H1 (cell line): ENCODE measurements around the gene ETFB. TPM values are rescaled to one million over a fixed set of nuclear protein-coding genes. Genes with fewer than 3 reads are reported as not detected.

Experiments used
- CTCF ChIA-PET: fragments of 300-600 bp; sonication (Branson Sonifier 250); formaldehyde crosslinking; loops from one replicate; lab custom pipeline; 2021; ENCODE audit not compliant: partially characterized antibody; lab: Charles Lee
- POLR2A ChIA-PET: fragments of 300-600 bp; sonication (Branson Sonifier 250); formaldehyde crosslinking; loops from one replicate; lab custom pipeline; 2021; ENCODE audit warnings: inconsistent platforms; ENCODE audit not compliant: partially characterized antibody; lab: Charles Lee
- DNase-seq, 2 experiments: peaks; one replicate each; pipeline versions ENCODE4 v3.0.0 to v3.0.0-alpha.2; 2010 to 2022; ENCODE audit warnings: low spot score in 2 of 2, low read depth in 1 of 2, mixed read lengths in 1 of 2
- FAIRE-seq: peaks from 2 replicates; lab custom pipeline; 2011; peaks lifted over from hg19 to GRCh38; lab: Jason Lieb, UNC
- H2AFZ ChIP-seq: 2 replicates; pipeline ENCODE4 v1.8.1; 2012; ENCODE audit warnings: low read length, inconsistent platforms
- H2AK5ac ChIP-seq: 2 replicates; pipeline ENCODE4 v1.6.1; 2013; ENCODE audit warnings: low read depth, low read length
- H2BK120ac ChIP-seq: replicated peaks from 2 replicates; pipeline ENCODE3; 2013; ENCODE audit warnings: low read depth, low read length, inconsistent platforms
- H2BK12ac ChIP-seq: 2 replicates; pipeline ENCODE4 v1.6.1; 2013; ENCODE audit warnings: low read depth, low read length
- H2BK15ac ChIP-seq: 2 replicates; pipeline ENCODE4 v1.6.1; 2013; ENCODE audit warnings: low read length
- H2BK20ac ChIP-seq: 2 replicates; pipeline ENCODE4 v1.6.1; 2013; ENCODE audit warnings: low read length
- H2BK5ac ChIP-seq: 2 replicates; pipeline ENCODE4 v1.6.1; 2013; ENCODE audit warnings: low read depth, low read length
- H3K14ac ChIP-seq: 2 replicates; pipeline ENCODE4 v1.6.1; 2013; ENCODE audit warnings: inconsistent platforms; ENCODE audit not compliant: insufficient read length
- H3K18ac ChIP-seq: 2 replicates; pipeline ENCODE4 v1.6.1; 2013; ENCODE audit warnings: low read length; ENCODE audit errors: extremely low read depth
- H3K23ac ChIP-seq: 2 replicates; pipeline ENCODE4 v1.6.1; 2013; ENCODE audit warnings: inconsistent platforms; ENCODE audit not compliant: insufficient read length
- H3K23me2 ChIP-seq: 2 replicates; pipeline ENCODE4 v1.6.1; 2013; ENCODE audit warnings: low read depth, low read length
- H3K27ac ChIP-seq: 2 replicates; pipeline ENCODE4 v1.6.1; 2011; ENCODE audit warnings: low read depth, low read length, inconsistent platforms
- H3K27me3 ChIP-seq, 4 experiments: replicated peaks in 1 of 4; 1 replicate in 1 of 4; 2 replicates in 3 of 4; pipeline versions ENCODE4 v1.6.1 to v1.8.1; 2011 to 2013; ENCODE audit warnings: low read length in 3 of 4, mild to moderate bottlenecking in 3 of 4, inconsistent platforms in 2 of 4, mixed read lengths in 2 of 4, moderate library complexity in 1 of 4; ENCODE audit not compliant: control insufficient read depth in 3 of 4, insufficient read depth in 3 of 4; ENCODE audit errors: extremely low read depth in 1 of 4
- H3K36me3 ChIP-seq, 4 experiments: 2 replicates each; pipeline versions ENCODE4 v1.6.1 to v1.8.1; 2011 to 2013; ENCODE audit warnings: mild to moderate bottlenecking in 4 of 4, low read length in 3 of 4, moderate library complexity in 2 of 4, control low read depth in 1 of 4, inconsistent platforms in 1 of 4; ENCODE audit not compliant: insufficient read depth in 4 of 4, control insufficient read depth in 2 of 4
- H3K4ac ChIP-seq: replicated peaks from 2 replicates; pipeline ENCODE3; 2013; ENCODE audit warnings: low read length, low read depth, mixed read lengths, inconsistent platforms; ENCODE audit not compliant: insufficient read length
- H3K4me1 ChIP-seq, 4 experiments: replicated peaks in 1 of 4; 1 replicate in 1 of 4; 2 replicates in 3 of 4; pipeline versions ENCODE4 v1.6.1 to v1.8.1; 2011 to 2013; ENCODE audit warnings: low read length in 3 of 4, inconsistent platforms in 2 of 4, mixed read lengths in 1 of 4; ENCODE audit not compliant: insufficient read depth in 4 of 4, control insufficient read depth in 3 of 4
- H3K4me2 ChIP-seq, 2 experiments: 2 replicates each; pipeline versions ENCODE4 v1.6.1 to v1.8.1; 2011 to 2013; ENCODE audit warnings: low read depth in 2 of 2, low read length in 2 of 2, control low read depth in 1 of 2, inconsistent platforms in 1 of 2, mild to moderate bottlenecking in 1 of 2; ENCODE audit not compliant: insufficient read depth in 1 of 2
- H3K4me3 ChIP-seq, 4 experiments: fragments of 200-600, 300-600 bp in 1 of 4; sonication (generic), shearing (Covaris generic), sonication (Bioruptor Twin) in 1 of 4; 2 replicates each; pipeline versions ENCODE4 v1.5.1 to v1.8.1; 2011 to 2016; ENCODE audit warnings: low read length in 4 of 4, low read depth in 3 of 4, control low read depth in 2 of 4, inconsistent platforms in 2 of 4, mild to moderate bottlenecking in 2 of 4, mixed read lengths in 1 of 4, moderate library complexity in 1 of 4; ENCODE audit not compliant: insufficient read depth in 2 of 4; ENCODE audit errors: extremely low read depth in 1 of 4
- H3K56ac ChIP-seq: replicated peaks from 2 replicates; pipeline ENCODE3; 2013; ENCODE audit warnings: low read depth, mild to moderate bottlenecking, mixed read lengths, low read length, inconsistent platforms; ENCODE audit not compliant: insufficient read length
- H3K79me1 ChIP-seq: 2 replicates; pipeline ENCODE4 v1.6.1; 2013; ENCODE audit warnings: low read depth, low read length, control low read depth
- H3K79me2 ChIP-seq, 2 experiments: 2 replicates each; pipeline versions ENCODE4 v1.6.1 to v1.8.1; 2012 to 2013; ENCODE audit warnings: low read length in 2 of 2, mild to moderate bottlenecking in 2 of 2, inconsistent platforms in 1 of 2; ENCODE audit not compliant: insufficient read depth in 2 of 2, control insufficient read depth in 1 of 2
- H3K9ac ChIP-seq, 4 experiments: replicated peaks in 1 of 4; 1 replicate in 1 of 4; 2 replicates in 3 of 4; pipeline versions ENCODE4 v1.6.1 to v1.8.1; 2011 to 2013; ENCODE audit warnings: low read depth in 3 of 4, low read length in 3 of 4, control low read depth in 2 of 4, mild to moderate bottlenecking in 2 of 4, moderate library complexity in 2 of 4, inconsistent platforms in 1 of 4; ENCODE audit errors: extremely low read depth in 1 of 4
- H3K9me3 ChIP-seq, 2 experiments: 2 replicates each; pipeline versions ENCODE4 v1.6.1 to v1.8.1; 2012 to 2013; ENCODE audit warnings: mild to moderate bottlenecking in 2 of 2, moderate library complexity in 2 of 2, control low read depth in 1 of 2, inconsistent platforms in 1 of 2, low read depth in 1 of 2, low read length in 1 of 2, mixed read lengths in 1 of 2; ENCODE audit not compliant: insufficient read depth in 2 of 2
- H4K20me1 ChIP-seq, 2 experiments: replicated peaks in 1 of 2; 2 replicates each; pipeline versions ENCODE3 to v1.8.1; 2011 to 2013; ENCODE audit warnings: inconsistent platforms in 2 of 2, low read length in 2 of 2, mild to moderate bottlenecking in 1 of 2; ENCODE audit not compliant: insufficient read depth in 2 of 2, control insufficient read depth in 1 of 2
- H4K5ac ChIP-seq: 2 replicates; pipeline ENCODE4 v1.6.1; 2013; ENCODE audit warnings: low read length, low read depth, mixed read lengths, inconsistent platforms; ENCODE audit not compliant: insufficient read length
- H4K8ac ChIP-seq: 2 replicates; pipeline ENCODE4 v1.8.0; 2013; ENCODE audit warnings: mild to moderate bottlenecking, moderate library complexity, low read length, inconsistent platforms; ENCODE audit not compliant: insufficient read depth; ENCODE audit errors: extremely low read depth
- H4K91ac ChIP-seq: replicated peaks from 2 replicates; pipeline ENCODE3; 2013; ENCODE audit warnings: low read length, mixed read lengths, inconsistent platforms; ENCODE audit not compliant: insufficient read length
- JUN ChIP-seq: IDR thresholded peaks from 2 replicates; pipeline ENCODE4 v1.6.1; 2011; ENCODE audit warnings: low read depth, mild to moderate bottlenecking, improper control_type of control experiment, low read length
- JUND ChIP-seq: IDR thresholded peaks from 2 replicates; pipeline ENCODE4 v1.6.1; 2011; ENCODE audit warnings: mild to moderate bottlenecking, improper control_type of control experiment, low read length
- KDM4A ChIP-seq: IDR thresholded peaks from one replicate; pipeline ENCODE4 v1.7.1; 2012; ENCODE audit warnings: low read depth, mild to moderate bottlenecking, moderate library complexity, low read length, inconsistent platforms; ENCODE audit not compliant: severe bottlenecking
- PHF8 ChIP-seq: fragments of 200-600 bp; sonication (generic); conservative IDR thresholded peaks from 2 replicates; pipeline ENCODE4 v1.7.1; 2012; ENCODE audit warnings: low read depth, mild to moderate bottlenecking, inconsistent platforms, low read length, moderate library complexity
- SIN3A ChIP-seq, 2 experiments: IDR thresholded peaks in 1 of 2; conservative IDR thresholded peaks in 1 of 2; 2 replicates each; pipeline ENCODE4 v1.6.1; 2011 to 2012; ENCODE audit warnings: low read length in 2 of 2, improper control_type of control experiment in 1 of 2, low read depth in 1 of 2, mild to moderate bottlenecking in 1 of 2
- SIX5 ChIP-seq: IDR thresholded peaks from 2 replicates; pipeline ENCODE4 v1.6.1; 2011; ENCODE audit warnings: mild to moderate bottlenecking, low read depth, low read length
- SP4 ChIP-seq: IDR thresholded peaks from 2 replicates; pipeline ENCODE4 v1.6.1; 2012; ENCODE audit warnings: low read length, inconsistent platforms
- SUZ12 ChIP-seq: fragments of 200-600 bp; sonication (generic); IDR thresholded peaks from 2 replicates; pipeline ENCODE4 v1.6.1; 2012; ENCODE audit warnings: mild to moderate bottlenecking, inconsistent platforms, low read length, moderate library complexity, mixed read lengths
- TAF1 ChIP-seq: IDR thresholded peaks from 2 replicates; pipeline ENCODE4 v1.6.1; 2011; ENCODE audit warnings: mild to moderate bottlenecking, low read depth, low read length
- TEAD4 ChIP-seq: IDR thresholded peaks from 2 replicates; pipeline ENCODE4 v1.6.1; 2012; ENCODE audit warnings: low read depth, low read length, inconsistent platforms, mixed read lengths
- WGBS, 2 experiments: shearing (Covaris generic) in 1 of 2; methylation state at CpG; one replicate each; pipeline versions ENCODE4 v1.1.6 to v1.1.7; 2013 to 2015; ENCODE audit warnings: low lambda C conversion rate in 2 of 2, mixed read lengths in 2 of 2, inconsistent platforms in 1 of 2, low coverage in 1 of 2, missing lambda C conversion rate in 1 of 2; ENCODE audit not compliant: insufficient replicate concordance in 2 of 2, insufficient coverage in 1 of 2, insufficient read length in 1 of 2; ENCODE audit errors: extremely low coverage in 1 of 2, missing lambda C conversion rate in 1 of 2; 5-methylcytosine and 5-hydroxymethylcytosine counted together
- polyA plus RNA-seq, 7 experiments: library from polyadenylated mRNA; depleted of rRNA in 3 of 7; stranded (reverse) in 5 of 7; unstranded in 2 of 7; fragments of >200 nt in 5 of 7; fragments of 200-250 nt in 2 of 7; gene quantifications; 1 replicate in 5 of 7; 2 replicates in 1 of 7; 4 replicates in 1 of 7; pipeline versions ENCODE4 v1.2.1 to v1.2.3, GENCODE V29; 2011 to 2013; ENCODE audit warnings: missing spikeins in 2 of 7, mixed read lengths in 2 of 7
- total RNA-seq: library from RNA; stranded (reverse); fragmentation: NEBNext Ultra II Directional; extraction: Animal tissue kit (Norgen Biotek cat#: 25700); gene quantifications from 2 replicates; pipeline ENCODE4 v1.2.1, GENCODE V29; 2021

ETFB gene
- total and polyA plus RNA-seq, 2 of the 8 experiments (the other 6 are each of a cell fraction or from before 2014, with no cell fraction given), result 40.0 to 66.5 TPM

- Histone ChIP-seq H3K36me3 (no peaks in the 10 kb centered on the region), H3K56ac (no peak overlapping the region), H4K8ac (no peak overlapping the region), H3K4me3 (no peak overlapping the region), H3K79me2 (no peaks in the 10 kb centered on the region), H3K14ac (no peak overlapping the region), H3K4ac (no peak overlapping the region), H2AK5ac (no peak overlapping the region), H3K79me1 (no peaks in the 10 kb centered on the region), H2BK20ac (no peak overlapping the region), H2BK12ac (no peak overlapping the region), H3K27me3 (no peaks in the 10 kb centered on the region), H2BK120ac (no peak overlapping the region), H3K23me2 (no peaks in the 10 kb centered on the region), H4K91ac (no peak overlapping the region), H3K27ac (no peak overlapping the region), H3K9ac (no peak overlapping the region), H3K9me3 (no peaks in the 10 kb centered on the region), H3K4me2 (no peak overlapping the region), H2AFZ (no peak overlapping the region), H2BK5ac (no peak overlapping the region), H4K5ac (no peak overlapping the region), H4K20me1 (no peaks in the 10 kb centered on the region), H2BK15ac (no peak overlapping the region), H3K4me1 (peaks cover 3 to 9% (median 7%) of the 10 kb centered on the region in 4 experiments), H3K23ac (no peak overlapping the region), H3K18ac (no peak overlapping the region)
- FAIRE-seq (no peak), DNase-seq (no peak)
- ChIA-PET POLR2A (interaction anchor here (0.7 to 1.6 kb wide), 4 partner anchors 11 to 31 kb away, joined by 3 to 5 read pairs (median 4); no protein-coding TSS in a partner anchor), CTCF (interaction anchor here (0.8 to 1.6 kb wide), 6 partner anchors 11 to 304 kb away, joined by 3 to 6 read pairs (median 3); no protein-coding TSS in a partner anchor)
- WGBS, 2 experiments, result 88% methylated on average over 10 of the region's 10 CpGs; no CpG with 5 or more reads in 1 of the 2 experiments
- TF ChIP-seq PHF8 (no peak), SIX5 (no peak), JUND (no peak), SUZ12 (no peak), JUN (no peak), TEAD4 (no peak), SP4 (no peak), KDM4A (no peak), TAF1 (no peak), SIN3A (conservative IDR thresholded peaks at IDR 0.05 in 1 of 2, IDR thresholded peaks at IDR 0.05 in 1 of 2; ENCODE audit: low read depth in 1 of 2, low read length in 2 of 2) (no peak)
Observed at GRCh38 chr19:51356159-51356801, 9.9 kb downstream of the ETFB start.
